GM21529 (cell line): ENCODE measurements around the gene INPP5D.

ENCODE experiments used
- ATAC-seq: cut with Tn5 transposase; IDR thresholded peaks from one replicate; pipeline ENCODE4 v1.9.1; 2021; ENCODE audit not compliant: unreplicated experiment

Gene INPP5D

GRCh38 chr2:233031556-233032500 is 28.3 kb upstream of the INPP5D start:
- ATAC-seq, result no peak

DNA sequence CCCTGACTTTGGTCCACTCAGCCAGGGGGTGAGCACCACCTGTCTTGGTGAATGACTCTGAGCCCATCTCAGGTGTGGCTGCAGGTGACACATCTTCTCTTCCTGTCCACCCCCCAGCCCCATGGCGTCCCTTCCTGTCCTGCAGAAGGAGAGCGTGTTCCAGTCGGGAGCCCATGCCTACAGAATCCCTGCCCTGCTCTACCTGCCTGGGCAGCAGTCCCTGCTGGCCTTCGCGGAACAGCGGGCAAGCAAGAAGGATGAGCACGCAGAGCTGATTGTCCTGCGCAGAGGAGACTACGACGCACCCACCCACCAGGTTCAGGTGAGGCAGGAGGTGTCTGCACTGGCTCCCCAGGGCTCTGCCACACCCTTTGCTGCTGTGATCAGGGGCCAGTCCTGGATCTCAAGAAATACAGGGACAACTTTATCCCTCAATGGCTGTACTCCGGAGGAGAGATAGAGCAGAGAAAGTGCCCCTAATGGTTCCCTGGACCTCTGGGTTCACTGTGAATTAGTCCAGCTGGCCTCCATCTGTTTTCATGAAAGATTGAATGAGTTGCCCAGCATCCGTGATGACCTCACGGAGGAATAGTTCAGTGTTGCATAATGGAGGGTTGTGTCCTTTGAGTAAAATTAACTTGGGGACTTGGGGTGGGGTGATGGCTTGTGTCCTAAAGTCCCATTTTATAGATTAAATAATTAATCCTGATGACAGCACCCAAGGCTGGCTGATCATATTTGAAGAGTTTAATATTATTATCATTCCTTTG is 27.4 kb upstream of the INPP5D start, which contains the start of gene NEU2:
Gene NEU2 (plus strand): TSS at position 122 of the 770 bp plus-strand sequence. CDS start 0 bp downstream, at position 122.
- ATAC-seq, result no peak

GRCh38 chr2:233033672-233034071 is 26.5 kb upstream of the INPP5D start:
- ATAC-seq, result no peak

DNA sequence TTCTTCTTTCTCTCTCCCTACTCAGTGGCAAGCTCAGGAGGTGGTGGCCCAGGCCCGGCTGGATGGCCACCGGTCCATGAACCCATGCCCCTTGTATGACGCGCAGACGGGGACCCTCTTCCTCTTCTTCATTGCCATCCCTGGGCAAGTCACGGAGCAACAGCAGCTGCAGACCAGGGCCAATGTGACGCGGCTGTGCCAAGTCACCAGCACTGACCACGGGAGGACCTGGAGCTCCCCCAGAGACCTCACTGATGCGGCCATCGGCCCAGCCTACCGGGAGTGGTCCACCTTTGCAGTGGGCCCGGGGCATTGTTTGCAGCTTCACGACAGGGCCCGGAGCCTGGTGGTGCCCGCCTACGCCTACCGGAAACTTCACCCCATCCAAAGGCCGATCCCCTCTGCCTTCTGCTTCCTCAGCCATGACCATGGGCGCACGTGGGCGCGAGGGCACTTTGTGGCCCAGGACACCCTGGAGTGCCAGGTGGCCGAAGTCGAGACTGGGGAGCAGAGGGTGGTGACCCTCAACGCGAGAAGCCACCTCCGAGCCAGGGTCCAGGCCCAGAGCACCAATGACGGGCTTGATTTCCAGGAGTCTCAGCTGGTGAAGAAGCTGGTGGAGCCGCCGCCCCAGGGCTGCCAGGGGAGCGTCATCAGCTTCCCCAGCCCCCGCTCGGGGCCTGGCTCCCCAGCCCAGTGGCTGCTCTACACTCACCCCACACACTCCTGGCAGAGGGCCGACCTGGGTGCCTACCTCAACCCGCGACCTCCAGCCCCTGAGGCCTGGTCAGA is 25.9 kb upstream of the INPP5D start:
- ATAC-seq, result no peak

DNA sequence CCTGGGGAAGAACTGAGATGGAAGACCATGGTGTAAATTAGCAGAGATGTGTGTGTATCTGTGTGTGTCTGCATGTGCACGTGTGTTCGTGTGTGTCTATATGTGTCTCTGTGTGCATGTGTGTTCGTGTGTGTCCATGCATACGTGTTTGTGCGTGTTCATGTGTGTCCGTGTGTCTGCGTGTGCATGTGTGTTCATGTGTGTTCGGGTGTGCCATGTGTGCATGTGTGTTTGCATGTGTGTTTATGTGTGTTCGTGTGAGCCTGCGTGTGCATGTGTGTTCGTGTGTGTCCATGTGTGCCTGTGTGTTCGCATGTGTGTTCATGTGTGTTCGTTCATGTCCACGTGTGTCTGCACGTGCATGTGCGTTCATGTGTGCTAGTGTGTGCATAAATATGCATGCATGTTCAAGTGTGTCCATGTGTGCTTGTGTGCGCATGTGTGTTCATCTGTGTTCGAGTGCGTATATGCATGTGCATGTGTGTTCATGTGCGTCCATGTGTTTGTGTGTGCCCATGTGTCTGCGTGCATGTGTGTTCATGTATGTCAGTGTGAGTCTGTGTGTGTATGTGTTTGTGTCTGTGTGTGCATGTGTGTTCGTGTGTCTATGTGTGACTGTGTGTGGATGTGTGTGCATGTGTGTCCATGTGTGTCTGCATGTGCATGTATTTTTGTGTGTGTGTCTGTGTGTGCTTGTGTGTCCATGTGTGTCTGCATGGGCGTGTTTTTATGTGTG is 24.5 kb upstream of the INPP5D start:
- no peak for ATAC-seq

- ATAC-seq, result no peak
These were observed 23.8 kb upstream of the INPP5D start for GRCh38 chr2:233036162-233036838.

- ATAC-seq, result no peak
These were observed 23.1 kb upstream of the INPP5D start for GRCh38 chr2:233037078-233037477.

DNA sequence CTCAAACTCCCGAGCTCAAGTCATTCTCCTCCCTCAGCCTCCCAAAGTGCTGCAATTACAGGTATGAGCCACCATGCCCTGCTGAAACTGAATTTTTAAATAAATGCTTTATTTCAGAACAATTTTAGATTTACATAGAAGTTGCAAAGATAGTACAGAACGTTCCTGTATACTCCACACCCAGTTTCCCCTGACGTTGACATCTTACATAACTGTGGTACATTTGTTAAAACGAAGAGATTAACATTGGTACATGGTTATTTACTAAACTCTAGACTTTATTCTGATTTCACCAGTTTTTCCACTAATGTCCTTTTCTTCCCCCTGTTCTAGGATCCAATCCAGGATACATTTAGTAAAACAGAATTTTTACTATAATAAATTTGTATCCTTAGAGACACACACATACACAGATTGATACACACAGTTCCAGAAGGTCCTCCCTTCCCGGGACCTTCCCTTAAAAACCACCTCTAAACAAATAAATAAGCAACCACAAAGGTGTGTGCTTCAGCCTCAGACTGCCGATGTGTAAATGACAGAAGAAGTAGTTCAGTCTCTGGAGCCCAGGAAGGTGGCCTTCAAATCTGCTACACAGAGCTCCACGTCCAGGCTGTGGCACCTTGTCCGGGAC is 20.8 kb upstream of the INPP5D start:
- no peak for ATAC-seq

- ATAC-seq, result no peak
These were observed 20.2 kb upstream of the INPP5D start for GRCh38 chr2:233039846-233040530.

DNA sequence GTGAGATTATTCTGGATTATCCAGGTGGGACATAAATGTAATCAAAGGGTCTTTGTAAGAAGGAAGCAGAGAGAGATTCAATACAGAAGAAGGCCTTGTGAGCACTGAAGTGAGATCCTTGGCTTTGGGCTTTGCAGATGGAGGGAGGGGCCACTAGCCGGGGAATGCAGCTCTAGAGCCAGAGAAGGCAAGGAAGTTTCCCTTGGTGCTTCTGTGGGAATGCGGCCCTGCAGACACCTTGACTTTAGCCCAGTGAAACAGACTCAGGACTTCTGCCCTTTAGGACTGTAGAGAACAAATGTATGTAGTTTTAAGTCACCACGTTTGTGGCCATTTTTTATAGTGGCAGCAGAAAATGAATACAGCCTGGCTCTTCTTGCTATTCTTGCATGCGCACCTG is 19.6 kb upstream of the INPP5D start:
- ATAC-seq, result no peak

DNA sequence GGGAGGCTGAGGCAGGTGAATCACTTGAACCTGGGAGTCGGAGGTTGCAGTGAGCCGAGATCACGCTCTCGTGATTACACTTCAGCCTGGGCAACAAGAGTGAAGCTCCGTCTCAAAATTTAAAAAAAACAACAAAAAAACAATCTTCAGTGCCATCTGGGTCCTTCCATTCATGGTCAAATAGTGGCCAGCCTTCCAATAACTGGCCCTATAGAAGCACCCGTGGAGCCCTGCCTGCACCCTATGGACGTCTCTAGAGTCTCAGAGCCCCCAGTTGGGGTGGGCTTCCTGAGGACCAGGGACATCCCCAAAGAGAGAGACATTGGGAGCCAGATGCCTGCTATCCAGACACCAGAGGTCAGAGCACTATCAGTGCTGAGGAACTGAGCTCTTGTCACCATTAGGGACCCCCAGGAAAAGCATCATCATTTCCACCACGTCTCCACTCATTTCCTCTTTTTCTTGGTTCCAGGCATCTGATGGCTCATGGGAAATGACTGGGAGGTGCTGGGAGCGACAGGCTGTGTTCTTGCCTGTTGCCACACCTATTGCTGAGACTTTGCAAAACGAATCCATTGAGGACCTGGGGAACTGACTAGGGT is 18.3 kb upstream of the INPP5D start:
- ATAC-seq, result no peak

DNA sequence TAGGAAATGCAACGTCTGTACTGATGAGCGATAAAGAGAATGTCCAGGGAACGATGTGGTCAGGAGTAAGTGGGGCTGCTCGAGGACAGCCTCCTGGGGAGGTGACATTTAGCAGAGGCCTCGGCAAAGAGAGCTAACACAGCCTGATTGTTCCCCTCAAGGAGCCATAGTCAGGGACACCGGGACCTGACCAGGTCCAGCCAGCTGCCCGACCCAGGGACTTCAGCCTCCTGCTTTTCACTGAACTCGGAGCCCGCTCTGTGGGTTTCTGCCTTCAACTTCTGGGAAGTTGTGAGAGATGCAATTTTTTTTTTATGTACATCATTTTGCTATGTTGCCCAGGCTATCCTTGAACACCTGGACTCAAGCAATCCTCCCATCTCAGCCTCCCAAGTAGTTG is 17.6 kb upstream of the INPP5D start:
- ATAC-seq, result no peak

DNA sequence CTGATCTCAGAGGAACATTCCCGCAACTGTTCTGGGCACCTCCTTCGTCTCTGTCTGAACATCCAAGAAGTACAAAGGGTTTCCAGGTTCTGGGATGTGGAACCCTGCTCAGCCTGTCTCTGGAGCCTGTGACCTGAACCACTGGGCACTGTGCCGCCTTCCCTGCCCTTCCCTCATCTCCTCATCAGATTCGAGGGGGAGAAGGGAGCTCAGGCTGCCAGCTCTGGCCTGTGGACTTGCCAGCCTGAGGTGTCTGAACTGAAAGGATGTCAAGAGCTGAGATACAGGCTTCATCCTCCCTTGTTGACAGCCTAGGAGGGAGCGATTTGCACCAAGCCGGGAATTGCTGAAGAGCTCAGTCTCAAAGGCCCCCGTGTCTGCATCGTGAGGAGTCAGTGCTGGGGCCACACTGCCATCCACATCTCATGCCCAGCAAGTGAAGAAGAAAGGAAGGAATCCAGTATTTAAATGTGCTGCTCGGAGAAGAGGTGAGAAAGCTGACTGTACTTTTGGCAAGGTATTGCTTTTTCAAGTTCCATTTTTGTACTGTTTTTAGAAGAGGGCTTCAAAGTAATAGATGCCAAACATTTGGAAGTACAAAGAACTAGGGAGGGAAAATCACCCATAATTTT is 15.1 kb upstream of the INPP5D start:
- ATAC-seq, result no peak

- no peak for ATAC-seq
These were observed 12.9 kb upstream of the INPP5D start for GRCh38 chr2:233047206-233047605.

- no peak for ATAC-seq
These were observed 12.5 kb upstream of the INPP5D start for GRCh38 chr2:233047667-233048066.

DNA sequence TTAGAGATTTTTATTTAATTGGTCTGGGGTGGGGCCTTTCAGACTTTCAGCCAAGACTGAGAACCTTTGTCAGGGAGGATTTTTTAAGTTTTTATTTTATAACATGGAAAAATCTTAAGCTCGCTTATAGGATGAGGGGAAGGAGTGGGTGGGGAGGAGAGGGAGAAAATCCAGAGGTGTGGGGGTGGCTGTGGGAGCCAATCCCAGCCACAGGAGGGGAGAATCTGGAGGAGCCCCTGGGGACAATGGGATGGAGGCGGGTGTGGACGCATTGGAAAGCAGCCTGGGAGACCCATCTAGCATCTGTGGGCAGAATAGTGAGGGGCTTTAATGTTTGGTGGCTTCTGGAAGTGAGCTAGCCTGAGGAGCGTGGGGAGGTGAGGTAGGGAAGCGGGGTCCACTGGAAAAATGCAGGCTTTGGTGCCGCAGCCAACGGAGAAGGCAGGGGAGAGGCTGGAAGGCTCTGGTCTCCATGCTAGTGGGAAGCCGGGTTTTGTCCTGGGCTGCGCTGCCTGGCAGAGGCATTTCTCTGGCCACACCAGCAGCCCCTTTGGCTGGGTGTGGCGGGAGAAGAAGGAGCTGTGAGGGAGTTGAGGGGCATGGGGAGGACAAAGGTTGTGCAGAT is 11.5 kb upstream of the INPP5D start:
- ATAC-seq, result no peak

DNA sequence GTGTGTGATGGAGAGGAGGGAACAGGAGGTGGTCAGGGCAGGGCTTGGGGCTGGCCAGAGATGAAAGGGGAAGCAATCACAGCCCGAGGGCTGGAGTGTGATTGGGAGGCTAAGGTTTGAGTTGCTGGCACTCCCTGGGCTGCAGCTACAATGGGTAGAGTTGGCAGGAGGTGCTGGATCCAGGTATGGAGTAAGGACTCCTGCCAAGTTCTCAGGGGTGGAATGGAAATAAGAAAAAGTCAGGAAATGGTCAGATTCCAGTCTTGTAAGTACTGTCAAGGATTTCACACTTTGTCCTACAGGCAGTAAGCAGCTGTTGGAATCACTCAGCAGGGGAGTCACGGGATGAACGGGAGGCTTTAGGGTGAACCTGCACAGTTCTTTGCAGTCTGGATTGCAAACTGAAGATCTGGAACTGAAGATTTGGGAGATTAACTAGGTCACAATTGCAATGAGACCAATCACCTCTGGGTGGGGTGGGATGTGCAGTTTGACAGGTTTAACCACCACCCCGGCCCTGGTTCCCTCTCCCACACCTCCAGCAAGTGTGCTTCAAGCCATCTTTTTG is 10.9 kb upstream of the INPP5D start:
- no peak for ATAC-seq
